DND-41 (cell line): ENCODE data around the gene TMTC4.

Experiments
- CTCF ChIP-seq: IDR thresholded peaks from 2 replicates; pipeline ENCODE4 v1.5.1; 2012; ENCODE audit warnings: borderline replicate concordance, low read length, moderate library complexity, mild to moderate bottlenecking; ENCODE audit not compliant: poor library complexity, severe bottlenecking; ENCODE audit errors: extremely low read depth
- EZH2 ChIP-seq: IDR thresholded peaks from 3 replicates; pipeline ENCODE4 v1.6.1; 2012; ENCODE audit warnings: borderline replicate concordance, low read depth, mild to moderate bottlenecking, moderate library complexity, low read length, inconsistent platforms; ENCODE audit not compliant: severe bottlenecking

- no peak for TF ChIP-seq CTCF
- no peak for TF ChIP-seq EZH2
Observed at GRCh38 chr13:100604918-100605710, 69.5 kb downstream of the TMTC4 start.
